ENCODE results near the gene VAV2.
"Not testable (repeated sequence)": the region's sequence is repeated elsewhere in the genome, so short reads cannot be mapped to it uniquely, and the experiment has no call there.

The VAV2 gene

GRCh38 chr9:133996531-133997520, 4.7 kb upstream of the VAV2 start:
- no peak for DNase-seq

GRCh38 chr9:133995012-133995896, 3.1 kb upstream of the VAV2 start:
- no peak for DNase-seq

DNA sequence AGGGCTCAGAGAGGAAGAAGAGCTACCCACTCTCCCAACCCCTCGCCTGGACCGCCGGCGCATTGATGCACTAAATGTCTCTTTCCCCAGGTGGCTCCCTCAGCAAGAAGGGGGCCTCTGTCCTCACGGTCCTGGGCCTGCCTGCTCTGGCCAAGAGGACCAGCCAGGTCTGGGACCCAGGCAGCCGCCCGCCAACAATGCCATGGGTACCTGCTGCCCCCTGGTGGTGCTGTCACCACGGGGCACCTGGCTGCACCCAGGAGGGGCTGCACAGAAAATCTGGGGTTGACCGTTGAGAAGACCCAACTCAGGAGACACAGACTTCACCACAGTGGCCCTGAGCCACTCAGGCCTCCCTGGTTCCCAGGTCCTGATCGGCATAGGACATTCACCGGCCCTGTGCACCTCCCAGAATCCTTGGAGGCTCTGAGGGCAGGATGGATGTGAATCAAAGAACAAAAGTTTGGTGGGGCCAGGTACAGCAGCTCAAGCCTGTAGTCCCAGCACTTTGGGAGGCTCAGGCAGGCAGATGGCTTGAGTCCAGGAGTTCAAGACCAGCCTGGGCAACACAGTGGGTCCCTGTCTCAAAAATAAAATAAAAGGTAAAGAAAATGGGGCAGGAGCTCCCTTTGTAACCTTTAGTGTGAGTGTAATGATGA, 2.4 kb upstream of the VAV2 start:
- peak; percentile 77 for DNase-seq

DNA sequence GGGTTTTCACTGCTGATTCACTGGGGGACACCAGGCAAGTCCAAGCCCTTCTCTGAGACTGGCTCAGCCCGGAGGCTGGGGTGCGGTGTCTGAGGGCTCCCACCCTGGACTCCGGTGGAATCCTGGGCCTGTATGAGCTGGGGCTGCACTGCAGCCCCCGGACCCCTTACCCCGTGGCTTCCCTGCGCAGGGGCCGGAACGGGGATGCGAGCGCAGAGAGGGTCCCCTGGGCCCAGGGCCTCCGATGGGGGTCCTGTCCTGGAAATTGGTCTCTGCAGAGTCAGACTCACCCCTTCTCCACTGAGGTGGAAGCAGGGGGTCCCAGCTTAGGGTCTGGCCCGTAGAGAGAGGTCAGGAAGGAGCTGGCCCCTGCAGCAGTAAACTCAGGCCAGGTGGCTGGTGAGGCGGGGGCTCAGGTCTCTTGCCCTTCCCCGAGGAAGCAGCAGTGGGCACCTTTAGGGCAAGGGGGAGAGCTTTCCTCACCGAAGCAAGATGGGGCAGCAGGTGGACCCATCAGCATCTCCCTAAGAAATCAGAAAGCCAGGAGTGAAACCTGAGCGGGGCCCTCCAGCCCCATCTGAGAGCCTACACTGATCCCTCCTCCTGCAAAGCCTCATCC, 1.6 kb upstream of the VAV2 start:
- no peak for DNase-seq

GRCh38 chr9:133992780-133993634, 883 bp upstream of the VAV2 start:
- DNase-seq, result peak; percentile 71

DNA sequence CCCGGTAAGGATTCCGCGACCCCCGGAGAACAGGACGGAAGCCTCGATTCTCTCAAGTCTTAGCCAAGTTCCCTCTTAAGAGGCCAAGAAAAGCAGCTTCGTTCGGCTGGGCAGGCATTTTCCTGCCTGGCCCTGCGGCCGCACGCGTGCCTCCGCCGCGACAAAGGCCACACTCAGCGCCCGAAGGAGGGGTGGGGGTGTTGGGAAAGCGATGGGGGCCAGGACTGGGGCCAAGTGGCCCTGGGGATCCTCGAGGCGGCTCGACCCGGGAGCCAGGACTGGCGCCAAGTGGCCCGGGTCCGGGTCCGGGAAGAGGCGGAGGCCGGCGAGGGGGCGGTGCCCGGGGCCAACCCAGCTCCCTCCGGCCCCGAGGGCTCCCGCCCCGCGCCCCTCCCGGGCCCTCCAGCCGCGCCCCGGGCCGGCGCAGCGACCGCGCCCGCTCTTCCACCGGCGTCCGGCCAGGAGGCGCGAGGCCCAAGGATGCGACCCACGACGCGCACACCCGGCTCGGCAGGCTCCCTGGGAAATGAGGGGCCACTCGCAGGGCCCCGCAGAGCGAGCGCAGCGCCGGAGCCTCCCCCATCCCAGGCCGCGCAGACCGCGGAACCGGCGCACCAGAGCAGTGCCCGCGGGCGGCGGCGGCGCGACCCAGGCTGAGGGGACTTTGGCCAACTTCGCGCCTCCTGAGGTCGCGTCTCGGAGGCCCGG, 756 bp downstream of the VAV2 start:
- no peak for DNase-seq

- no peak for DNase-seq
Measured at GRCh38 chr9:133990366-133991213, 1.5 kb downstream of the VAV2 start.

DNA sequence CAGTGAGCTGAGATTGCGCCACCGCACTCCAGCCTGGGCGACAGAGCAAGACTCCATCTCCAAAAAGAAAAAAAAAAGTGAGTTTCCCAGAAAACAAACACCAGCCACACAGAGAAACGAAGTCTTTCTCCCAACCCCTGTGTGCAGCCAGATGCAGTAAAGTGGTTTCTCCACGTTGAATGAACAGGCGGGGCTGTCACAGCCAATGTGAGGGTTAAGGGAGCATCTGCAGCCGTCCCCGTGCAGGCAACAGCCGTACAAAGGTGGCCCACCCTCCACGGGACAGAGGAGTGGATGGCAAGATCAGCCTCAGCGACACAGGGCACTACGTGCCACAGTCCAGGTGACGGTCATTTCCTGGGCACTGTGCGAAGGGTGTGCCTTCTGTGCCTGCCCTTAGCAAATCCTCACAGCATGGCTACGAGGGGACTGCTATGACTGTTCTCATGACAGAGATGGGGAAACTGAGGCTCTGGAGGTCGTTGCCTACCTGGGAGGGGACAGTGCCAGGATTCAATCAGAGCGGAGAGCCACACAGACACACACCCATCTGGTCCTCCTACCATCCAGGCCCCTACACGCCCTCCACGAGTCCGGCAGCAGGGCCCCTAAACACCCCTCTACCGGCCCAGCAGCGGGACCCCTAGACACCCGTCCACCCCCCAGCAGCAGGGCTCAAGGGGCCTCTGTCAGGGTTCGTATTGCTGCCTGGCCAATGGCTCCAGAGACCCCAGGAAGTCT, 2.3 kb downstream of the VAV2 start:
- no peak for DNase-seq

DNA sequence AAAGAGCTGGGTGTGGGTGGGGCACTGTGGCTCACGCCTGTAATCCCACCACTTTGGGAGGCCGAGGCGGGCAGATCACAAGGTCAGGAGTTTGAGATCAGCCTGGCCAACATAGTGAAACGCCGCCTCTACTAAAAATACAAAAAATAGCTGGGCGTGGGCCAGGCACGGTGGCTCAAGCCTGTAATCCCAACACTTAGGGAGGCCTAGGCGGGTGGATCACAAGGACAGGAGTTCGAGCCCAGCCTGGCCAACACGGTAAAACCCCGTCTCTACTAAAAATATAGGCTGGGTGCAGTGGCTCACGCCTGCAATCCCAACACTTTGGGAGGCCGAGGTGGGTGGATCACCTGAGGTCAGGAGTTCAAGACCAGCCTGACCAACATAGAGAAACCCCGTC, 3.4 kb downstream of the VAV2 start:
- DNase-seq, result not testable (repeated sequence)

DNA sequence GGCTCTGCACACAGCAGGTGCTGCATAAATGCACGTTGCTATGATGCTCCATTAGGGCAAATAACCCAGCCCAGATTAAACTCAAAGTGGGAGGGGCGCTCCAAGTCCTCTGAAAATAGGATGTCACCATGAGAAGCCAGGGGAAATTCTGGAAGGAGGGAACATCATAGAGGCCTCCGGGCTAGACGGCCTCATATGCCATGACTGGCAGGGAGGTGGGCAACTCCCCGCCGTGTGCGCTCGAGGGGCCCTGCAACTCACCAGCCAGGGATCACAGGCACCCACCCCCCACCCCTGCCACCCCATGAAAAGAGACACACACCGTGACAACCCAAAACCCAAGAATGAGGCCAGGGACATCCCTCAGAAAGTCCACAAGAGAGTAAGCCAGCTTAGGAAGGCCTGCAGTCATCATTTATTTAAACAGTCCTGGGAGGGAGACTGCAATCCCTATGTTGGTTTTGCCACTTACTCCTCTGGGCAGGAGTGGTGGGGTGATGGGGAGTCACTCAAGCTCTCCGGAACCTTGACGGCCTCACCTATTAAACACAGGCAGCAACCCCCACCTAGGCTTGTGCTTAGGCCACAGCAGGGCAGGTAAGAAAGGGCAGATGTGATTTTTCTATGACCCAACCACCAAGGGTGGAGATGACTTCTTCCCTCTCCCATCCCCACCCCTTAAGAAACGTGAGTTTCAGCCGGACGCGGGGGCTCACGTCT, 4.0 kb downstream of the VAV2 start:
- no peak for DNase-seq

- DNase-seq, result no peak
Measured at GRCh38 chr9:133987446-133987788, 4.7 kb downstream of the VAV2 start.

- DNase-seq, result no peak
Measured at GRCh38 chr9:133986774-133987445, 5.2 kb downstream of the VAV2 start.

GRCh38 chr9:133986061-133986460, 6.1 kb downstream of the VAV2 start:
- DNase-seq, result no peak

- DNase-seq, result no peak
Measured at GRCh38 chr9:133982971-133983720, 9.0 kb downstream of the VAV2 start.

DNA sequence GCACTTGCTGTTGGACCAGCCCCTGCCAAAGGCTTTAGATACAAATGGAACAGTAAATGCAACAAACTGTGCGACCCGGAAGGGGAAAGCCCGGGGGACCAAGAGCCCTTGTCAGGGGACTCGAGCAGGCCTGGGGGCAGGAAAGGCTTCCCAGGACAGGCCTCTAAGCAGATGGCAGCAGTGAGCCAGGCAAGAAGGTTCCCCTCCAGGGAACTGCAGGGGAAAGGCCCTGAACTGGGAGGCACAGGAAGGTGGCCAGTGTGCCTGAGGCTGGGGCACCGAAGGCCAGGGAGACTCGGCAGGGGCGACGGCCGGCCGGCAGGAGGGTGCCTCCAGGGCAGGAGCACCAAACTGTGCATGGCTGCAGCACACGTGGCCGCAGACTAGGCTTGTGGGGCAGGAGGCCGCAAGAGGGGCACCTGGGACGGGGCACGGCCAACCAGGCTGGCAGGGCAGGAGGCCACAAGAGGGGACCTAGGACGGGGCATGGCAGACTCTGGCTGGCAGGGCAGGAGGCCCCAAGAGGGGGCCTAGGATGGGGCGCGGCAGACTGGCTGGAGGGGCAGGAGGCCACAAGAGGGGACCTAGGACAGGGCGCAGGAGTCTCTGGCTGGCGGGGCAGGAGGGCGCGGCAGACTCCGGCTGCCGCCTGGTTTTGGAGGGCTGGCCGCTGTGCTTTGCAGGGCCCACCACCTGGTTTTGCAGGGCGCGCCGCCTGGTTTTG, 10.0 kb downstream of the VAV2 start:
- DNase-seq, result no peak

- no peak for DNase-seq
Measured at GRCh38 chr9:133981589-133981957, 10.6 kb downstream of the VAV2 start.

Measured in activated gamma-delta T cell treated with Interleukin-2 at 50 U/mL for 16 hours (primary cell).